Upper lobe of right lung (tissue), 1 donor: ENCODE data around the gene KCNN3. TPM values are rescaled to one million over a fixed set of nuclear protein-coding genes. Genes with fewer than 3 reads are reported as not detected.
A peak's percentile ranks its signal among the peaks of the same experiment; 100 is the strongest.

Source experiments
- ATAC-seq: fragments of 200-7000 bp; cut with Tn5 transposase; one replicate; pipeline ENCODE4 v1.9.1; 2020; ENCODE audit warnings: mild to moderate bottlenecking, moderate library complexity
- DNase-seq: peaks from one replicate; pipeline ENCODE4 v3.0.0-alpha.2; 2020
- H3K27ac ChIP-seq: fragments of 200-600 bp; one replicate; pipeline ENCODE4 v1.8.0; 2022
- H3K27me3 ChIP-seq: fragments of 200-600 bp; one replicate; pipeline ENCODE4 v1.8.0; 2022; ENCODE audit warnings: mild to moderate bottlenecking
- H3K36me3 ChIP-seq: fragments of 200-600 bp; one replicate; pipeline ENCODE4 v1.8.0; 2022
- H3K4me1 ChIP-seq: fragments of 200-600 bp; one replicate; pipeline ENCODE4 v1.8.0; 2022
- H3K4me3 ChIP-seq: fragments of 200-600 bp; one replicate; pipeline ENCODE4 v1.8.0; 2022; ENCODE audit warnings: mild to moderate bottlenecking
- H3K9me3 ChIP-seq: fragments of 200-600 bp; one replicate; pipeline ENCODE4 v1.8.0; 2022
- CTCF ChIP-seq: fragments of 200-600 bp; IDR thresholded peaks from one replicate; pipeline ENCODE4 v1.8.0; 2022; ENCODE audit warnings: antibody characterized with exemption
- intact Hi-C: fragments of 100-400 bp; cut with DNase I; formaldehyde crosslinking; loops from one replicate; pipeline ENCODE4 v1.11.0; 2022
- total RNA-seq: library from RNA; stranded (reverse); fragmentation: NEBNext Ultra II Directional; extraction: Animal tissue kit (Norgen Biotek cat#: 25700); gene quantifications from one replicate; pipeline ENCODE4 v1.2.1, GENCODE V29; 2021
- donor health status: DM: no; HTN: yes; CAD: no; lungs with severe emphysema.

KCNN3 gene
- total RNA-seq, 1 donor from 2014 or later = 7.6 TPM

GRCh38 chr1:154884869-154885701, 15.0 kb upstream of the KCNN3 start:
- DNase-seq (no peak), ATAC-seq (no peak)
- Histone ChIP-seq H3K9me3 (no peaks in the 10 kb centered on the region), H3K4me3 (no peak overlapping the region), H3K4me1 (no peaks in the 10 kb centered on the region), H3K36me3 (no peaks in the 10 kb centered on the region), H3K27me3 (no peaks in the 10 kb centered on the region), H3K27ac (no peak overlapping the region)
- no peak for TF ChIP-seq CTCF
- intact Hi-C loops = no loop called here

GRCh38 chr1:154883919-154884868, 14.1 kb upstream of the KCNN3 start:
- intact Hi-C loops = no loop called here
- no peaks in the 10 kb centered on the region for H3K9me3 ChIP-seq
- no peaks in the 10 kb centered on the region for H3K36me3 ChIP-seq
- TF ChIP-seq CTCF = no peak
- H3K4me1 ChIP-seq = no peaks in the 10 kb centered on the region
- no peaks in the 10 kb centered on the region for H3K27me3 ChIP-seq
- DNase-seq (peak; percentile 44), ATAC-seq (peak; percentile 7)
- no peak overlapping the region for H3K27ac ChIP-seq
- no peak overlapping the region for H3K4me3 ChIP-seq

- Histone ChIP-seq H3K27me3 (no peaks in the 10 kb centered on the region), H3K36me3 (no peaks in the 10 kb centered on the region), H3K4me1 (no peaks in the 10 kb centered on the region), H3K9me3 (no peaks in the 10 kb centered on the region), H3K4me3 (no peak overlapping the region), H3K27ac (no peak overlapping the region)
- ATAC-seq (peak; percentile 51), DNase-seq (peak; percentile 58)
- TF ChIP-seq CTCF = no peak
- intact Hi-C loops = no loop called here
These were observed 11.9 kb upstream of the KCNN3 start for GRCh38 chr1:154881820-154882535.

- Histone ChIP-seq H3K9me3 (no peaks in the 10 kb centered on the region), H3K4me1 (no peaks in the 10 kb centered on the region), H3K27me3 (no peaks in the 10 kb centered on the region), H3K36me3 (no peaks in the 10 kb centered on the region), H3K27ac (no peak overlapping the region), H3K4me3 (no peak overlapping the region)
- intact Hi-C loops = no loop called here
- TF ChIP-seq CTCF = no peak
- ATAC-seq (no peak), DNase-seq (no peak)
These were observed 10.6 kb upstream of the KCNN3 start for GRCh38 chr1:154880671-154881070.

- peak; percentile 55 for DNase-seq
- no peak overlapping the region for H3K4me3 ChIP-seq
- H3K36me3 ChIP-seq = no peaks in the 10 kb centered on the region
- no peaks in the 10 kb centered on the region for H3K4me1 ChIP-seq
- intact Hi-C loops = loop anchor here (10.0 kb wide), 2 partner anchors 214 to 314 kb away; partner anchors contain the start of gene CHRNB2
- TF ChIP-seq CTCF = no peak
- H3K27ac ChIP-seq = no peak overlapping the region
- H3K9me3 ChIP-seq = no peaks in the 10 kb centered on the region
- no peak for ATAC-seq
- no peaks in the 10 kb centered on the region for H3K27me3 ChIP-seq
These were observed 8.9 kb upstream of the KCNN3 start for GRCh38 chr1:154879038-154879421.
